GM12872 (cell line): ENCODE results near the gene SUPT3H.

Experiments
- TF ChIP-seq, protein P1 (sequence below): IDR thresholded peaks from 3 replicates; pipeline ENCODE4 v1.5.1; 2011; ENCODE audit warnings: low read depth, mild to moderate bottlenecking, low read length, moderate library complexity; ENCODE audit not compliant: insufficient read depth

The SUPT3H gene

GRCh38 chr6:44918671-44919296 lies 458.9 kb downstream of the SUPT3H start:
- TF ChIP-seq, protein P1, sequence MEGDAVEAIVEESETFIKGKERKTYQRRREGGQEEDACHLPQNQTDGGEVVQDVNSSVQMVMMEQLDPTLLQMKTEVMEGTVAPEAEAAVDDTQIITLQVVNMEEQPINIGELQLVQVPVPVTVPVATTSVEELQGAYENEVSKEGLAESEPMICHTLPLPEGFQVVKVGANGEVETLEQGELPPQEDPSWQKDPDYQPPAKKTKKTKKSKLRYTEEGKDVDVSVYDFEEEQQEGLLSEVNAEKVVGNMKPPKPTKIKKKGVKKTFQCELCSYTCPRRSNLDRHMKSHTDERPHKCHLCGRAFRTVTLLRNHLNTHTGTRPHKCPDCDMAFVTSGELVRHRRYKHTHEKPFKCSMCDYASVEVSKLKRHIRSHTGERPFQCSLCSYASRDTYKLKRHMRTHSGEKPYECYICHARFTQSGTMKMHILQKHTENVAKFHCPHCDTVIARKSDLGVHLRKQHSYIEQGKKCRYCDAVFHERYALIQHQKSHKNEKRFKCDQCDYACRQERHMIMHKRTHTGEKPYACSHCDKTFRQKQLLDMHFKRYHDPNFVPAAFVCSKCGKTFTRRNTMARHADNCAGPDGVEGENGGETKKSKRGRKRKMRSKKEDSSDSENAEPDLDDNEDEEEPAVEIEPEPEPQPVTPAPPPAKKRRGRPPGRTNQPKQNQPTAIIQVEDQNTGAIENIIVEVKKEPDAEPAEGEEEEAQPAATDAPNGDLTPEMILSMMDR, result no peak

DNA sequence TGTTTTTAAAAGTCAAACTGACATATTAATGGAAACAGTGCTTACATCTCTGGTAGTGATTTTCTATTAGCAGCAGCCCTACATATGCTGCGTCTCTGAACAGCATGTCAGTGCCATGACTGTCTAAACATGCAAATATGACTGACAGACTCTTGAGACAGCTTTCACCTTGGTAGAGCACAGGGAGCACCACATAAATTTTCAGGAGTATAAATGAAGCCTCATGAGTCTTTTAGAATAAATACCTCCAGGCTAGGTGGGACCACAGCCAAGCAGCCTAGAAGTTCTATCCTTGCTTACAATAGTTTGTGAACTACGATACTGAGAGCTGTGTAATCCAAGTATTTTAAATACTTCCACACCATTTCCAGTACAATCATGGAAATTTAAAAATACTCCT lies 460.3 kb downstream of the SUPT3H start:
- TF ChIP-seq, protein P1, result no peak

DNA sequence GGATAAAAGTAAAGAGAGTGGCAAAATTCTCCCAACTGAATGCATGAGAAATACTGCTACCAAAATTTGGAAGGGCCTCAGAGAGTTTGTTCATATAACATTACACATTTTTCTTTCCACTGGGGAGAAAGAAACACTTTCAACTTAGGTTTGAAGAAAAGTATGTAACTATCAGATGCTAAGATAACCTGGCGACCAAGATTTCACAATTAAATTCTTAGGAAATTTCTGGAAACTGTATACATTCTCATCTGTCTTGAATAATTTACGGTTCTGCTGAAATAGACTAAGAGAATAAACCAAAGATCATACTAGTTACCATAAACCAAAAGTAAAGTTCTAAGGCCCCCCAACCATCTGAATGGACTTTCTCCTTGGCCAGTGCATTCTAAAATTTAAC lies 462.6 kb downstream of the SUPT3H start:
- TF ChIP-seq, protein P1, result no peak

- TF ChIP-seq, protein P1, result no peak
Measured at GRCh38 chr6:44914141-44914540, 463.6 kb downstream of the SUPT3H start.

- TF ChIP-seq, protein P1, result no peak
Measured at GRCh38 chr6:44906761-44907160, 471.0 kb downstream of the SUPT3H start.

DNA sequence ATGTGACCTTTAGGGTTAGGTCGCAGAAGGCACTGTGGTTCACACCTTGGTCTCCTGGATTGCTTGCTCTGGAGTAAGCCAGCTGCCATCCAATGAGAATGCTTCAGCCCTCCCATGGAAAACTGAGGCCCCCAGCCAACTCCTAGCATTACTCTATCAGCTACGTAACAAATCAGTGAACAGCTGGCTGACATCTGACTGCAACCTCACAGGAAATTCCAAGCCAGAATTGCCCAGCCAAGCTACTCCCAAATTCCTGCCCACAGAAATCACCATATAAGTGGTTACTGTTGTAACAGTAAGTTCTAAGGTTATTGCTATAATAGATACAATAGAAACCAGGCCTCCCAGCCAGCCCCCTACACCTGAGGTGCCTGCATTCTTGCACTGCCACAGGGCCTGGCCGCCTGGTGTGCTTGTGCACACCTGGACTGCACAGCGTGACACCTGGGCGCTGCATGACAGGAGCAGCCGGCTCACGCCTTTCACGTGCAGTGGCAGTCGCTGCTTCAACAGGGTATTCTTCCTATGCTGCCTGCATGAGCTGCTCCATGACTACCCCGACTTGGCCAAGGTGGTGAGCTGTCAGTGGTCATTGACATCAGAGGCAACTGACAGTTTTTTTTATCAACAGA lies 479.3 kb downstream of the SUPT3H start:
- TF ChIP-seq, protein P1, result no peak

DNA sequence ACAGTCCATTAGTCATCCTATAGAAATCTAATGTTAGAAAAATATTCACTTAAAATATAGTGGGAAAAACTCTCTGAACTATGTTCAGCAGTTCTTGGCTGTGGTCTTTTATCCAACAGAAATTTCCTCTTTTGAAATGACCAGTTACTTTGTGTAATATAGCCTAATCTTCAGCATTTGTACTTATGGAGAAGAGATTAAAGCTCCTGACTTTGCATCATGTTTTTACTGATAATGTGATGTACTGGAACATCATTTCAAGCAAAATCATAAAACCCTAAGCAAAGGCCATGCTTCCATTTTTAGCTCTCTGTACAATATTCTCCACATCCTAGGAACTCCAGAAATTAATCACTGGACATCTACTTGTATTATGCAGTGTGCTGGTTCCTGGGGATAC lies 480.4 kb downstream of the SUPT3H start:
- TF ChIP-seq, protein P1, result no peak
